K562 (cell line): ENCODE results near the gene TRPC4AP. TPM values are rescaled to one million over a fixed set of nuclear protein-coding genes. Genes with fewer than 3 reads are reported as not detected.

Source experiments
- CXXC5 ChIP-seq: fragments of 250-450 bp; sonication (Bioruptor Pico); IDR thresholded peaks from 2 replicates; pipeline ENCODE4 v1.8.0; 2022; ENCODE audit warnings: inconsistent platforms, mild to moderate bottlenecking, moderate library complexity
- HIVEP1 ChIP-seq: fragments of 250-450 bp; sonication (Bioruptor Pico); IDR thresholded peaks from 2 replicates; pipeline ENCODE4 v1.4.0; 2020; ENCODE audit warnings: mild to moderate bottlenecking
- JUND ChIP-seq, 2 experiments: IDR thresholded peaks; 2 replicates in 1 of 2; 3 replicates in 1 of 2; pipeline ENCODE4 v1.6.1; 2011; ENCODE audit warnings: borderline replicate concordance in 2 of 2, low read depth in 2 of 2, low read length in 2 of 2, improper control_type of control experiment in 1 of 2, missing biosample characterization in 1 of 2, missing genetic modification characterization in 1 of 2, missing genetic modification reagents in 1 of 2
- SAP30 ChIP-seq: fragments of 200-600 bp; sonication (generic); IDR thresholded peaks from 2 replicates; pipeline ENCODE4 v1.6.1; 2012; ENCODE audit warnings: borderline replicate concordance, low read depth, mild to moderate bottlenecking, moderate library complexity, low read length, control low read depth, inconsistent platforms; ENCODE audit not compliant: insufficient read depth, poor library complexity, severe bottlenecking
- ZC3H4 ChIP-seq: sonication (generic); formaldehyde crosslinking; IDR thresholded peaks from 2 replicates; pipeline ENCODE4 v1.9.0; 2021; ENCODE audit warnings: missing genetic modification reagents, borderline replicate concordance
- ZKSCAN3 ChIP-seq: fragments of 250-450 bp; sonication (Bioruptor Pico); IDR thresholded peaks from 2 replicates; pipeline ENCODE4 v1.4.0; 2020
- ZNF274 ChIP-seq: IDR thresholded peaks from 2 replicates; pipeline ENCODE4 v1.6.1; 2011; ENCODE audit warnings: low read depth, mild to moderate bottlenecking, low read length, moderate library complexity, borderline replicate concordance
- ZNF586 ChIP-seq: fragments of 450-650 bp; formaldehyde crosslinking; conservative IDR thresholded peaks from 2 replicates; pipeline ENCODE4 v1.4.0; 2020; ENCODE audit warnings: mild to moderate bottlenecking, moderate library complexity
- ZSCAN29 ChIP-seq: fragments of 450-650 bp; IDR thresholded peaks from 2 replicates; pipeline ENCODE4 v1.6.1; 2017
- polyA plus RNA-seq, 8 experiments: library from polyadenylated mRNA; depleted of rRNA in 4 of 8; stranded (reverse) in 5 of 8; unstranded in 3 of 8; fragments of >200 nt; fragmentation: Nextera tagmentation in 2 of 8; fragmentation: Illumina TruSeq in 1 of 8; extraction: Ambion mirVana in 2 of 8; extraction: Trizol in 1 of 8; gene quantifications; 2 replicates each; pipeline versions ENCODE4 v1.2.1 to v1.2.3, GENCODE V29; 2011 to 2014; ENCODE audit warnings: inconsistent platforms in 1 of 8, missing spikeins in 1 of 8
- total RNA-seq, 7 experiments: library from RNA; depleted of rRNA in 6 of 7; stranded (reverse); fragments of >200 nt in 6 of 7; fragmentation: Illumina TruSeq in 2 of 7; extraction: Trizol in 2 of 7; gene quantifications; 2 replicates each; pipeline versions ENCODE4 v1.2.1 to v1.2.3, GENCODE V29; 2011 to 2021; ENCODE audit warnings: low replicate concordance in 1 of 7
- TF ChIP-seq, protein P1 (sequence below): fragments of 250-450 bp; sonication (Bioruptor Pico); IDR thresholded peaks from 2 replicates; pipeline ENCODE4 v1.5.0; 2022; ENCODE audit warnings: mild to moderate bottlenecking
- TF ChIP-seq, protein P2 (sequence below): sonication (generic); formaldehyde crosslinking; IDR thresholded peaks from 2 replicates; pipeline ENCODE4 v1.8.0; 2022; ENCODE audit warnings: mild to moderate bottlenecking, missing genetic modification reagents, borderline replicate concordance
- TF ChIP-seq, protein P3 (sequence below): fragments of 450-650 bp; formaldehyde crosslinking; IDR thresholded peaks from 2 replicates; pipeline ENCODE4 v1.4.0; 2020; ENCODE audit warnings: mild to moderate bottlenecking

The TRPC4AP gene
- total and polyA plus RNA-seq, 9 of the 15 experiments (the other 6 are each of a cell fraction or from before 2014, with no cell fraction given): 2.3 to 70.3 (median 33.3) TPM

DNA sequence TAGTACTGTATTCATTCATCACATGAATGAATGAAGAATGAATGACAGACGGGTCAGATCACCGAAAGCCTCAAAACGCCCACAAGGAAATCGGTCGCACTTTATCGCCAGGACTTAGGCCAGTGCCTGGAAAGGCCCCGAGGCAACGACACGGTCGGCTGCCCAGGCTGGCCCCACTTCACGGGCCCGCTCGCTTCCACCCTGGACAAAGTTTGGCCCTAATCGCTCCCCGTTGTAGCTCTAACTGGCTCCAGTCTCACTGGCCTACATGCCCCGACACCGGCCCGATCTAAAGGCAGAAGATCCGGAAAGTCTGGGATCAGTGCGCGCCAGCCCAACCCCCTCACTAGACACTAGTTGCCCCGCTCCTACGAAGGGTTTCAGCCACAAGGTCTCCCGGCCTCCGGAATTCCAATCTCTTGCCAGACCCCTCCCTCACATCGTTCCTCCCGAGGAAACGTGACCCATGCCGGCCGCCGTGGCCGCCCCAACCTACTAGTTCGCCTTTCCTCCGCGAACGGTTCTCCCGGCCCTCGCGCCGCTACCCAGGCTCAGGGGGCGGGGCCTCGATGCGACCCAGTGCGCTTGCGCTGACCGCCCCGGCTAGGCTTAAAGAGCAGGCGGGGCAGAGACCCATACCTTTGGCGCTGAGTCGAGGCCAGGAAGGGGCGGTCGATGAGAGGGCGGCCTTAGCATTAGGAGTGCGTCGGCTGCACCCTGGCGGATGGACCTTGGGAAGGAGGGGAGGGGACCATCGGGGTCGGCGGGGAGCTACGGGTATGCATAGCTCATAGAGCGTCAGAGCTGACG lies 137.2 kb downstream of the TRPC4AP start, which contains the start of the genes GSS and MYH7B (continued):
- TF ChIP-seq ZC3H4: no peak
- peak; percentile 75 for TF ChIP-seq SAP30
- no peak for TF ChIP-seq ZKSCAN3 (CRISPR knock-in tag)
- no peak for TF ChIP-seq ZNF586
- TF ChIP-seq, protein P1, sequence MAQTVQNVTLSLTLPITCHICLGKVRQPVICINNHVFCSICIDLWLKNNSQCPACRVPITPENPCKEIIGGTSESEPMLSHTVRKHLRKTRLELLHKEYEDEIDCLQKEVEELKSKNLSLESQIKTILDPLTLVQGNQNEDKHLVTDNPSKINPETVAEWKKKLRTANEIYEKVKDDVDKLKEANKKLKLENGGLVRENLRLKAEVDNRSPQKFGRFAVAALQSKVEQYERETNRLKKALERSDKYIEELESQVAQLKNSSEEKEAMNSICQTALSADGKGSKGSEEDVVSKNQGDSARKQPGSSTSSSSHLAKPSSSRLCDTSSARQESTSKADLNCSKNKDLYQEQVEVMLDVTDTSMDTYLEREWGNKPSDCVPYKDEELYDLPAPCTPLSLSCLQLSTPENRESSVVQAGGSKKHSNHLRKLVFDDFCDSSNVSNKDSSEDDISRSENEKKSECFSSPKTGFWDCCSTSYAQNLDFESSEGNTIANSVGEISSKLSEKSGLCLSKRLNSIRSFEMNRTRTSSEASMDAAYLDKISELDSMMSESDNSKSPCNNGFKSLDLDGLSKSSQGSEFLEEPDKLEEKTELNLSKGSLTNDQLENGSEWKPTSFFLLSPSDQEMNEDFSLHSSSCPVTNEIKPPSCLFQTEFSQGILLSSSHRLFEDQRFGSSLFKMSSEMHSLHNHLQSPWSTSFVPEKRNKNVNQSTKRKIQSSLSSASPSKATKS (CRISPR knock-in tag): no peak
- no peak for TF ChIP-seq JUND (IDR thresholded peaks at IDR 0.05; ENCODE audit: borderline replicate concordance, low read depth, low read length)
- TF ChIP-seq JUND (tag; IDR thresholded peaks at IDR 0.05; ENCODE audit: borderline replicate concordance, low read depth, low read length): peak; percentile 34; the same call in 1 of the 3 replicates
- no peak for TF ChIP-seq ZNF274
- no peak for TF ChIP-seq ZSCAN29
- TF ChIP-seq, protein P2, sequence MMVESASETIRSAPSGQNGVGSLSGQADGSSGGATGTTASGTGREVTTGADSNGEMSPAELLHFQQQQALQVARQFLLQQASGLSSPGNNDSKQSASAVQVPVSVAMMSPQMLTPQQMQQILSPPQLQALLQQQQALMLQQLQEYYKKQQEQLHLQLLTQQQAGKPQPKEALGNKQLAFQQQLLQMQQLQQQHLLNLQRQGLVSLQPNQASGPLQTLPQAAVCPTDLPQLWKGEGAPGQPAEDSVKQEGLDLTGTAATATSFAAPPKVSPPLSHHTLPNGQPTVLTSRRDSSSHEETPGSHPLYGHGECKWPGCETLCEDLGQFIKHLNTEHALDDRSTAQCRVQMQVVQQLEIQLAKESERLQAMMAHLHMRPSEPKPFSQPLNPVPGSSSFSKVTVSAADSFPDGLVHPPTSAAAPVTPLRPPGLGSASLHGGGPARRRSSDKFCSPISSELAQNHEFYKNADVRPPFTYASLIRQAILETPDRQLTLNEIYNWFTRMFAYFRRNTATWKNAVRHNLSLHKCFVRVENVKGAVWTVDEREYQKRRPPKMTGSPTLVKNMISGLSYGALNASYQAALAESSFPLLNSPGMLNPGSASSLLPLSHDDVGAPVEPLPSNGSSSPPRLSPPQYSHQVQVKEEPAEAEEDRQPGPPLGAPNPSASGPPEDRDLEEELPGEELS (CRISPR knock-in tag): peak; percentile 47; the same call in 1 of the 2 replicates
- TF ChIP-seq CXXC5 (CRISPR knock-in tag): peak; percentile 65; the same call in 1 of the 2 replicates
- TF ChIP-seq, protein P3, sequence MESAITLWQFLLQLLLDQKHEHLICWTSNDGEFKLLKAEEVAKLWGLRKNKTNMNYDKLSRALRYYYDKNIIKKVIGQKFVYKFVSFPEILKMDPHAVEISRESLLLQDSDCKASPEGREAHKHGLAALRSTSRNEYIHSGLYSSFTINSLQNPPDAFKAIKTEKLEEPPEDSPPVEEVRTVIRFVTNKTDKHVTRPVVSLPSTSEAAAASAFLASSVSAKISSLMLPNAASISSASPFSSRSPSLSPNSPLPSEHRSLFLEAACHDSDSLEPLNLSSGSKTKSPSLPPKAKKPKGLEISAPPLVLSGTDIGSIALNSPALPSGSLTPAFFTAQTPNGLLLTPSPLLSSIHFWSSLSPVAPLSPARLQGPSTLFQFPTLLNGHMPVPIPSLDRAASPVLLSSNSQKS (CRISPR knock-in tag): no peak
- no peak for TF ChIP-seq HIVEP1 (CRISPR knock-in tag)
